Stimulated activated CD8-positive, alpha-beta memory T cell treated with anti-CD3 and anti-CD28 coated beads, Interleukin-15, amount 100 ng/mL, for 4 hours (primary cell): ENCODE measurements around the gene MYO1C.
"Not testable (repeated sequence)": the region's sequence is repeated elsewhere in the genome, so short reads cannot be mapped to it uniquely, and the experiment has no call there.

Source experiments
- DNase-seq, 2 donors: peaks; one replicate each; pipeline ENCODE4 v3.0.0-alpha.2; 2020; ENCODE audit warnings: low read depth in 2 of 2

Gene MYO1C

DNA sequence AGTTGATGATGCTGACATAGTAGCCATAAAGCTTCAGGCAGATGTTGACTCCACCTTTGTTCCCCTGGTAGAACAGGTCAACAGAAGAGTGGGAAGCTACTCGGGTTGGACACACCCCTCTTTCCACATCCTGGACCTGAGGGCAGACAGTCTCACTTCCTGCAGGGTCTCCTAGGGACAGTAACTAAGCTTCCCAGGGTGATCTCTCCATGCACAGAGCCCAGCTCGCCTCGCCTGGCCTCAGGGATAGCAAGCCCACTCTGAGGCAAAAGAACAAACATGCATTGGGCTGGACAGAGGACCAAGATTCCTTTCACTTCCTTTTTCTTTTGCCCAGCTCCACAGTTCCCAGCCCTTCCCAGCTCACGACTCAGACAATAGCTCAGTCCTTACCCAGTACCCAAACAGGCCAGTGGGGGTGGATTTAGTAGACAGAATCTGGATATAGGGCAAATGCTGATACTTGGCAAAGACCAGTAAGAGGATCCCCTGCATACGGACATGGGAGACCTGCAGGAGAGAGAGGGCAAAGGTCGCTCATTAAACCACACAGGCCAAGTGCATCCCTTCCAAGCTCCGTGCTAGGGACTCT, 16.9 kb upstream of the MYO1C start:
- no peak for DNase-seq

DNA sequence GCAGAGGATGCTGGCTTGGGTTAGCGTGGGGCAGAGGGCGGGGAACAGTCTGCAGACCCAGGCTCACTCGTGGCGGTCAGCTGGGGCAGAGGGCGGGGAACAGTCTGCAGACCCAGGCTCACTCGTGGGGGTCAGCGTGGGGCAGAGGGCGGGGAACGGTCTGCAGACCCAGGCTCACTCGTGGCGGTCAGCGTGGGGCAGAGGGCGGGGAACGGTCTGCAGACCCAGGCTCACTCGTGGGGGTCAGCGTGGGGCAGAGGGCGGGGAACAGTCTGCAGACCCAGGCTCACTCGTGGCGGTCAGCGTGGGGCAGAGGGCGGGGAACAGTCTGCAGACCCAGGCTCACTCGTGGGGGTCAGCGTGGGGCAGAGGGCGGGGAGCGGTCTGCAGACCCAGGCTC, 16.2 kb upstream of the MYO1C start:
- DNase-seq: not testable (repeated sequence)

DNA sequence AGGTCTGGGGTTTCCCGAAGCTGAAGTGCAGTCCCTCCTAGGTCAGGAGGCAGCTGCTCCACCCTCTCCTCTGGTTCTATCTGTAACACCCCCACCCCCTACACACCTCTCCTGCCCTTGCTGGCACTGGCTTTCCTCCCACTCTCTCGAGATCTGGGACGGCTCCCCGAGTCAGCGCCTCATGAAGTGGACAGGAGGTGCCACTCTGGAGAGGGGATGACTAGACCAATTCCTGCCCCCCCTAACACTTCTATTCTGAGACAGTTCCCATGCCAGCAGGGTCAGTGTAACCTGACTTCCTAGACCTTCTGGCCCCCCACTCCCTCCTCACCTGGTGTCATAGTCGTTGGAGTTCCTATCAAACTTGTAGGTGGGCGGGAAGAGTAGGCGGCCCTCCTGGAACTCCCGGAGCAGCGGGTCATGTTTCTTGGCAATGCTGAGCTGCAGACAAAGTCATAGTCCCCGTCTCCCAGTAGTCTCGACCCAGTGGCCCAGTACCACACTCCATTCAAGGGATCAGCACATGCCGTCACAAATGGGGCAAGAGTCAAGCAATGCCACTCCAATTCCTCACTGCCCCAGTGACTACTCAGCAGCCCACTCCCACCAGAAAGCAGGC, 14.3 kb upstream of the MYO1C start:
- no peak for DNase-seq

DNA sequence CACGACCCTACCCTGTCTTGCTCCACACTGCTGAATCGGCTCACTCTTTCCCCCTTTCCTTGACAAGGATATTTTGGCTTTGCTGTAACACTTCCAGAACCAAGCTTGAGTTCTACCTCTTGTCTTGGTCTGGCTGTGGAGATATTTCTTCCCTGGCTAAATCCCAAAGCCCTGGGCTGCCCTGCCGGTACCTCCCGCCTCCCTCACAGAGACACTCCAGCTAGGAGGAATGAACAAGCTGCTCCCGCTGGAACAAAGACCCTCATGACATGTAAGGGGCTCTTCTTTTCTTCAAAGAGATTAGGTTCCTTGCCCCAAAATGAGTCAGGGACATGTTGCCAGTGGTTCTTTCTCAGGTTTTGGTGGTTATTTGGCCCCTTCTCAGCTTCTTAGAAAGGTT, 13.1 kb upstream of the MYO1C start:
- no peak for DNase-seq

DNA sequence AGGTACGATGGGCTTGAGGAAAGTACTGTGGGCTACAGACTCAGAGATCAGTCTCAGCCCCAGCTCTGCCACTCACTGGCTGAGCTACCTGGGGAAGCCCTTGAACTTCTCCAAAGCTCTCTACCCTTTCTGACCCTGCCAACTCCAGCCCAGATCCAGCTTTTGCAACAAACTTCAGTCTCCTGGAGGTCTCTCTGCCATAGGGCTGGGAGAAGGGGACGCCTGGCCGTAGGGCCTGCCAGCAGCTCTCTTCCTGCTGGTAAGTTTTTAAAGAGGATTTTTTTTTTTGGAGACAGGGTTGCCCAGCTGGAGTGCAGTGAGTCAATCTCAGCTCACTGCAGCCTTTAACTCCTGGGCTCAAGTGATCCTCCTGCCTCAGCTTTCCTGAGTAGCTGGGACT, 12.4 kb upstream of the MYO1C start:
- no peak for DNase-seq

DNA sequence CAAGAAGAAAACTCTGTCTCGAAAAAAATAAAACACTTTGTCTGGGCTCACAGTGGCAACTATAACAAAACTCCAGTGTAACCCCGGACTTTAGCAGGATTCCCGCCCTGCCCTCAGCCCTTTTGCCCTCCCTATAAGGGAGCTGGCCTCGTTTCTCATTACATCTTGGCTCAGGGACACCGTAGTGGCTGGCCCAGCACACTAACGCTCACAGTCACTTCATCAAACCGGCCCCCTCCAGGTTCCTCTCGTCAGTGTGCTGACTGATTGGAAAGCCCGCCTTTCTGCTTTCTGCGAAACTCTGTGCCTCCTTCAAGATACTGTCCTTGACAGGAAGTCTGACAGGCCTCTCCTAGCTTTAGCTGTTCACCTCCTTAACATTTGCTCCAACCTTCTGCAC, 11.2 kb upstream of the MYO1C start:
- no peak for DNase-seq

DNA sequence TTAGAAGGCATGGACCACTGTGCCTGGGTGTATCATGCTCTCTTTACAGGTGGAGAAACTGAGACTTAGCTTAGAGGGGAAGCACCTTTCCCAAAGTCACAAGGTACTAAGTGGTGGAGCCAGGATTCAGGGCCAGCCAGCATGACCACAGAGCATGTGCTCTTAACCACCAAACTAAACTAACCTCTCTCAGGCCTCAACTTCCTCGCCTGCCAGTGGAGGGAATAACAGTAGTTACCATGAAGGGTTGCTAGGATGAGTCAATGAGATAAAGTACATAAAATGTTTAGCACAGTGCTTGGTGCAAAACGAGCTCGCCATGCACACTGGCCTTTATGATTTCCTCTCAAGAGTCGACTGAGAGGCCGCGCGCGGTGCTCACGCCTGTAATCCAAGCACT, 6.4 kb upstream of the MYO1C start:
- no peak for DNase-seq

GRCh38 chr17:1498233-1498632, 5.7 kb upstream of the MYO1C start:
- DNase-seq: no peak

GRCh38 chr17:1497831-1498230, 5.3 kb upstream of the MYO1C start:
- DNase-seq: no peak

DNA sequence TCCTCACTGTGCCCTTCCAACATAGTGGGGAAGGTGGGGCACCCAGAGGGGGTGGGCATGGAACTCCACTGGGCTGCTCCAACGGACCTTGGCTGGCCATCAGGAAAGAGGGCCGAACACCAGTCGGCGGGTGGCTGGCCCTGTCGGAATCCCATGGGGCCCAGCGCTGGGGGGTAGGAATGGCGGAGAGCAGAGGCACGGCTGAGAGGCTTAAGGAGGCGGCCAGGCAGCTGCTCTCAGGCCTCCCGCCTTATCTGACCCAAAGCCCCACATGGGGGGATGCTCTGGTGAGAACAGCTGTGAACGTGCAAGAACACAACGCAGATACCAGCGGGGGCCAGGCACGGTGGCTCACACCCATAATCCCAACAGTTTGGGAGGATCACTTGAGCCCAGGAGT, 4.4 kb upstream of the MYO1C start:
- no peak for DNase-seq

- DNase-seq: no peak
Observed at GRCh38 chr17:1495265-1495989, 2.9 kb upstream of the MYO1C start.

- no peak for DNase-seq
Observed at GRCh38 chr17:1494736-1495253, 2.3 kb upstream of the MYO1C start.

DNA sequence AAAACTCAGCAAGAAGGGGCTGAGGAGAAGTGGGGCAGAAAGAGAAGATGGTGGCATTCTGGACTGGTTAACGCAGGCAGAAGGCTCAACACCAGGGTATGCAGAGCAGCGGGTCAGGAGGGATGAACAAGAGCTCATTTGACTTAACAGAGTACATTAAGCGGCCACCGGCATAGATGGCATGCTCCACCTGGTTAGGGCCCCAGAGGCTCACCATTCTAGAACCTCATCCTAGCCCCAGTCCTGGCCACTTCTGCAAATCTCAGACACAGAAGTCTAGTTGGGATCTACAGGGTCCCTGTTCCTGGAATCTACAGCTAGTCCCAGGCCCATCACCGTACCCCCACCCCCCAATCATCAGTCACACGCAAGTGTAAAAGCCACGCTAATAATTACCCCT, 1.7 kb upstream of the MYO1C start:
- DNase-seq: no peak

GRCh38 chr17:1493291-1493980, 950 bp upstream of the MYO1C start:
- DNase-seq: no peak

DNA sequence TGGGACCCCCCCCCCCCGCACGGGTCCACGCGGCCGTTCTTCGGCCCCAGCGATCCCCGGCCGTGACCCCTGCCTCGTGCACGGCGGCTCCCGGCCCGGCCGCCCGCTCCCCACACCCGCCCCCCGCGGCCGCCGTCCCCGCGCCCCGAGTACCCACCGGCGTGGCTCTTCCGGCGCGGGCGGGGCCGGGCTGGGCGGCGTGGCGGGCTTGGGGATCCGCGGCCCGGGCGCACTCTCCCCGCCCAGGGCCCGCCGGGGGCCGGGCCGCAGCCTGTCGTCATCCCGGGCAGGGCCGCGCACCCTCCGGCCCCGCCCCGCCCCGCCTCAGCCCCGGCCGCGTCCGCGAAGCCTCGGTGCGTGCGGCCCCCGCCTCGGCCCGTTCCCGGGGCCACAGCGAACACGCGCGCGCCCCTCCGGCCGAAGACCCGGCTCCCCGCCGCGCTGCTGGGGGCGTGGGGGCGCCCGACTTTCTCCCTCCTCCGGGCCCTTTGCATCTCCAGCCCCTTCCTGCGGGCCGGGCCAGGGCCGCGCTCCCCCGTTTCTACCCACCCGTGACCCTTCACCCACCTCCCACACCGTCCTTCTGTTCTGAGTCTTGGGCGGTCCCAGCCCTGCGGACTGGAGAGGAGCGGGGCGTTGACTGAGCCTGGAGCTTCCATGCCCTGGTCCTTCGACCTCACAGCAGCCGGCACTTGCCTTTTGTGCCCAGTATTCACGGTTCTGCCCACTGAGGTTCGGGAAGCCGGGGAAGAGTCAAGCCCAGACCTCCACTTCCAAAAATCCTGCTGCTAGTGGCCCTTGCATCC, 840 bp downstream of the MYO1C start:
- no peak for DNase-seq

DNA sequence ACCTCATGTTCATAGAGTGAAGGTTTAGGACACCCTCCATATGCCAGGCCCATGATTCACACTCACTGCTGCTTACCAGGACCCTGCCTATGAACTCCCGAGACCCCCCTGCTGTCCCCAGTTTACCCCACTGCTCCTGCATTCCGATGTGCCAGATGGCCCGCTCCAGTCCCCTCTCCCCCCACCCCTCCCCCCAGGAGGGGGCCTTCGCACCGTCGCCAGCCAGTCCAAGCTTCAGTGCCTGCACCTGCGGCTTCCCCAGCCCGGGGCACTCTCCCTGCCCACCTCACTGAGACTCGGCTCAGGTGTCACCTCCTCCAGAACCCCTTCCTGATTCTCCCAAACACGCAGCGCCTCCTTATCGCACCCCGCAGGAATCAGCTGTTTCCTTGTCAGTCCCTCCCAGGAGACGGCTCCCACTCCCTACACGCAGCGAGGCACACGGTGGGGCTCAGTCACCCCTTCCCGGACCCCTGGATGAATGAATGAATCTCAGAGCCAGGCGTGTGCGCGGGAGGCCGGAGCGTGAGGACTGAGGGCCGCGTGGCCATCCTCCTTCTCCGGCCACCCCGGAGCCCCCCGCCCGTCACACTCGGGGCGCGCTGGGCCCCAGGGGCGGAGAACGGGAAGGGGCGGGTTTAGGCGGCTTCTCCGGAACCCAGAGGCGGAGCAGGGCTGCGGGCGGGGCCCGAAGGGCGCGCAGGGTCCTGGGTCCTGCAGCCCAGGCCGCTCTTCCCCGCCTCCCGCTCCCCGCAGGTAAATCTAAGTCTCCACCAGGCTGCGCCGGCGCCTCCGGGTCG, 1.6 kb downstream of the MYO1C start:
- DNase-seq: peak in 1 of 2 donors; percentile 36

- no peak for DNase-seq
Observed at GRCh38 chr17:1488826-1489270, 3.6 kb downstream of the MYO1C start.

- peak; percentile 26 to 53 for DNase-seq
Observed at GRCh38 chr17:1487939-1488825, 4.3 kb downstream of the MYO1C start.

GRCh38 chr17:1486802-1487695, 5.4 kb downstream of the MYO1C start:
- peak; percentile 72 to 73 for DNase-seq
